Measurements from ENCODE around the gene MANEA.
A peak's percentile ranks its signal among the peaks of the same experiment; 100 is the strongest.

The MANEA gene

GRCh38 chr6:95587989-95588388, 10.7 kb downstream of the MANEA start:
- no peak for DNase-seq (ENCODE audit: low read depth, low spot score)

- no peak for DNase-seq (ENCODE audit: low read depth, low spot score)
Observed at GRCh38 chr6:95589067-95589466, 11.7 kb downstream of the MANEA start.

- peak; percentile 15 for DNase-seq (ENCODE audit: low read depth, low spot score)
Observed at GRCh38 chr6:95589826-95590570, 12.7 kb downstream of the MANEA start.

- DNase-seq (ENCODE audit: low read depth, low spot score) = no peak
Observed at GRCh38 chr6:95593025-95593424, 15.7 kb downstream of the MANEA start.

- DNase-seq (ENCODE audit: low read depth, low spot score) = no peak
Observed at GRCh38 chr6:95596021-95596420, 18.7 kb downstream of the MANEA start.

GRCh38 chr6:95599706-95600105, 22.4 kb downstream of the MANEA start:
- DNase-seq (ENCODE audit: low read depth, low spot score) = no peak

- no peak for DNase-seq (ENCODE audit: low read depth, low spot score)
Observed at GRCh38 chr6:95601133-95601532, 23.8 kb downstream of the MANEA start.

- DNase-seq (ENCODE audit: low read depth, low spot score) = no peak
Observed at GRCh38 chr6:95614094-95614493, 36.8 kb downstream of the MANEA start.

GRCh38 chr6:95629551-95629950, 52.2 kb downstream of the MANEA start:
- no peak for DNase-seq (ENCODE audit: low read depth, low spot score)

GRCh38 chr6:95636552-95637431, 59.5 kb downstream of the MANEA start:
- no peak for DNase-seq (ENCODE audit: low read depth, low spot score)

- DNase-seq (ENCODE audit: low read depth, low spot score) = peak; percentile 9
Observed at GRCh38 chr6:95648636-95649035, 71.3 kb downstream of the MANEA start.

- DNase-seq (ENCODE audit: low read depth, low spot score) = no peak
Observed at GRCh38 chr6:95649451-95649850, 72.1 kb downstream of the MANEA start.

- DNase-seq (ENCODE audit: low read depth, low spot score) = no peak
Observed at GRCh38 chr6:95654176-95654575, 76.8 kb downstream of the MANEA start.

- DNase-seq (ENCODE audit: low read depth, low spot score) = no peak
Observed at GRCh38 chr6:95658886-95659285, 81.6 kb downstream of the MANEA start.
